GM12878 (cell line): ENCODE data around the gene NTM.

ENCODE experiments used
- BHLHE40 ChIP-seq, 2 experiments: fragments of 450-650 bp in 1 of 2; IDR thresholded peaks; 2 replicates each; pipeline ENCODE4 v1.6.1; 2011 to 2017; ENCODE audit warnings: low read depth in 2 of 2, borderline replicate concordance in 1 of 2, improper control_type of control experiment in 1 of 2, low read length in 1 of 2, mild to moderate bottlenecking in 1 of 2
- EZH2 ChIP-seq: IDR thresholded peaks from 2 replicates; pipeline ENCODE4 v1.6.1; 2012; ENCODE audit warnings: low read depth, mild to moderate bottlenecking, control low read depth, inconsistent platforms, low read length, borderline replicate concordance; ENCODE audit not compliant: control insufficient read depth
- NFIC ChIP-seq: IDR thresholded peaks from 2 replicates; pipeline ENCODE4 v1.6.1; 2012; ENCODE audit warnings: low read depth, mild to moderate bottlenecking, inconsistent platforms, low read length, moderate library complexity
- NRF1 ChIP-seq: conservative IDR thresholded peaks from 2 replicates; pipeline ENCODE4 v1.6.1; 2011; ENCODE audit warnings: mild to moderate bottlenecking, low read depth, low read length, improper control_type of control experiment
- TF ChIP-seq, protein P1 (sequence below): IDR thresholded peaks from 2 replicates; pipeline ENCODE4 v1.6.1; 2011; ENCODE audit warnings: mild to moderate bottlenecking, low read depth, low read length, moderate library complexity; ENCODE audit not compliant: insufficient replicate concordance
- TF ChIP-seq, protein P2 (sequence below), 3 experiments: IDR thresholded peaks in 2 of 3; conservative IDR thresholded peaks in 1 of 3; 2 replicates each; pipeline ENCODE4 v1.5.1; 2011; ENCODE audit warnings: low read depth in 3 of 3, low read length in 3 of 3, mild to moderate bottlenecking in 3 of 3, control low read depth in 2 of 3, moderate library complexity in 2 of 3, inconsistent platforms in 1 of 3, mixed read lengths in 1 of 3; ENCODE audit not compliant: control insufficient read depth in 2 of 3, insufficient read depth in 1 of 3; ENCODE audit errors: extremely low read depth in 1 of 3
- TF ChIP-seq, protein P3 (sequence below): fragments of 450-650 bp; IDR thresholded peaks from 2 replicates; pipeline ENCODE4 v1.6.1; 2017; ENCODE audit warnings: mild to moderate bottlenecking, moderate library complexity

DNA sequence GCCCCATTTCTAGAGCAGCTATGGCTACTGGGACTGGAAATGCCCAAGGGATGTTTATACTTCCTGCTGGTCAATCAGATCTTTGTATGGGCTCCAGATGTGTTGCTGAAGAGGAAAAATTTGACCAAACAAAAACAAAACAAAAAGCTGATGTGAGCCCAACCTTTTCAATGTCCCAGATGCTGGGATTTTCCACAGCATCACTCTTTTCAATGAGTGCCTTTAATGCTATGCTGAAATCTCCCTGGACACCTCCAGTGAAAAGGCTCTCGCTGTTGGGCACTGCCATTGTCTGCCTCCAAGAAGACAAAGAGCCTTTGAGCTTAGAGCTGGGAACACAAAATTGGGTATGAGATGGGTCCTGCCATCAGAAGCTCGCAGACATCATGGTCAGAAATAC, 671.9 kb downstream of the NTM start:
- TF ChIP-seq, protein P1, sequence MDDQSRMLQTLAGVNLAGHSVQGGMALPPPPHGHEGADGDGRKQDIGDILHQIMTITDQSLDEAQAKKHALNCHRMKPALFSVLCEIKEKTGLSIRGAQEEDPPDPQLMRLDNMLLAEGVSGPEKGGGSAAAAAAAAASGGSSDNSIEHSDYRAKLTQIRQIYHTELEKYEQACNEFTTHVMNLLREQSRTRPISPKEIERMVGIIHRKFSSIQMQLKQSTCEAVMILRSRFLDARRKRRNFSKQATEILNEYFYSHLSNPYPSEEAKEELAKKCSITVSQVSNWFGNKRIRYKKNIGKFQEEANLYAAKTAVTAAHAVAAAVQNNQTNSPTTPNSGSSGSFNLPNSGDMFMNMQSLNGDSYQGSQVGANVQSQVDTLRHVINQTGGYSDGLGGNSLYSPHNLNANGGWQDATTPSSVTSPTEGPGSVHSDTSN: no peak
- TF ChIP-seq NRF1 (no peak), BHLHE40 (IDR thresholded peaks at IDR 0.05; ENCODE audit: borderline replicate concordance in 1 of 2, low read depth in 2 of 2, low read length in 1 of 2) (no peak), EZH2 (no peak), NFIC (no peak)
- TF ChIP-seq, protein P2, sequence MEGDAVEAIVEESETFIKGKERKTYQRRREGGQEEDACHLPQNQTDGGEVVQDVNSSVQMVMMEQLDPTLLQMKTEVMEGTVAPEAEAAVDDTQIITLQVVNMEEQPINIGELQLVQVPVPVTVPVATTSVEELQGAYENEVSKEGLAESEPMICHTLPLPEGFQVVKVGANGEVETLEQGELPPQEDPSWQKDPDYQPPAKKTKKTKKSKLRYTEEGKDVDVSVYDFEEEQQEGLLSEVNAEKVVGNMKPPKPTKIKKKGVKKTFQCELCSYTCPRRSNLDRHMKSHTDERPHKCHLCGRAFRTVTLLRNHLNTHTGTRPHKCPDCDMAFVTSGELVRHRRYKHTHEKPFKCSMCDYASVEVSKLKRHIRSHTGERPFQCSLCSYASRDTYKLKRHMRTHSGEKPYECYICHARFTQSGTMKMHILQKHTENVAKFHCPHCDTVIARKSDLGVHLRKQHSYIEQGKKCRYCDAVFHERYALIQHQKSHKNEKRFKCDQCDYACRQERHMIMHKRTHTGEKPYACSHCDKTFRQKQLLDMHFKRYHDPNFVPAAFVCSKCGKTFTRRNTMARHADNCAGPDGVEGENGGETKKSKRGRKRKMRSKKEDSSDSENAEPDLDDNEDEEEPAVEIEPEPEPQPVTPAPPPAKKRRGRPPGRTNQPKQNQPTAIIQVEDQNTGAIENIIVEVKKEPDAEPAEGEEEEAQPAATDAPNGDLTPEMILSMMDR (IDR thresholded peaks at IDR 0.05 in 2 of 3, conservative IDR thresholded peaks at IDR 0.05 in 1 of 3; ENCODE audit: control insufficient read depth in 2 of 3, extremely low read depth in 1 of 3, insufficient read depth in 1 of 3, low read depth in 3 of 3, low read length in 3 of 3): no peak
- TF ChIP-seq, protein P3, sequence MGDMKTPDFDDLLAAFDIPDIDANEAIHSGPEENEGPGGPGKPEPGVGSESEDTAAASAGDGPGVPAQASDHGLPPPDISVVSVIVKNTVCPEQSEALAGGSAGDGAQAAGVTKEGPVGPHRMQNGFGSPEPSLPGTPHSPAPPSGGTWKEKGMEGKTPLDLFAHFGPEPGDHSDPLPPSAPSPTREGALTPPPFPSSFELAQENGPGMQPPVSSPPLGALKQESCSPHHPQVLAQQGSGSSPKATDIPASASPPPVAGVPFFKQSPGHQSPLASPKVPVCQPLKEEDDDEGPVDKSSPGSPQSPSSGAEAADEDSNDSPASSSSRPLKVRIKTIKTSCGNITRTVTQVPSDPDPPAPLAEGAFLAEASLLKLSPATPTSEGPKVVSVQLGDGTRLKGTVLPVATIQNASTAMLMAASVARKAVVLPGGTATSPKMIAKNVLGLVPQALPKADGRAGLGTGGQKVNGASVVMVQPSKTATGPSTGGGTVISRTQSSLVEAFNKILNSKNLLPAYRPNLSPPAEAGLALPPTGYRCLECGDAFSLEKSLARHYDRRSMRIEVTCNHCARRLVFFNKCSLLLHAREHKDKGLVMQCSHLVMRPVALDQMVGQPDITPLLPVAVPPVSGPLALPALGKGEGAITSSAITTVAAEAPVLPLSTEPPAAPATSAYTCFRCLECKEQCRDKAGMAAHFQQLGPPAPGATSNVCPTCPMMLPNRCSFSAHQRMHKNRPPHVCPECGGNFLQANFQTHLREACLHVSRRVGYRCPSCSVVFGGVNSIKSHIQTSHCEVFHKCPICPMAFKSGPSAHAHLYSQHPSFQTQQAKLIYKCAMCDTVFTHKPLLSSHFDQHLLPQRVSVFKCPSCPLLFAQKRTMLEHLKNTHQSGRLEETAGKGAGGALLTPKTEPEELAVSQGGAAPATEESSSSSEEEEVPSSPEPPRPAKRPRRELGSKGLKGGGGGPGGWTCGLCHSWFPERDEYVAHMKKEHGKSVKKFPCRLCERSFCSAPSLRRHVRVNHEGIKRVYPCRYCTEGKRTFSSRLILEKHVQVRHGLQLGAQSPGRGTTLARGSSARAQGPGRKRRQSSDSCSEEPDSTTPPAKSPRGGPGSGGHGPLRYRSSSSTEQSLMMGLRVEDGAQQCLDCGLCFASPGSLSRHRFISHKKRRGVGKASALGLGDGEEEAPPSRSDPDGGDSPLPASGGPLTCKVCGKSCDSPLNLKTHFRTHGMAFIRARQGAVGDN: no peak
